IMR-90 (cell line): Measurements from ENCODE around the gene DCAF5.

Source experiments
- CEBPB ChIP-seq: IDR thresholded peaks from 2 replicates; pipeline ENCODE4 v1.6.1; 2012; ENCODE audit warnings: low read depth, low read length, improper control_type of control experiment
- CHD1 ChIP-seq: IDR thresholded peaks from 2 replicates; pipeline ENCODE4 v1.6.1; 2012; ENCODE audit warnings: low read depth, low read length, improper control_type of control experiment
- CTCF ChIP-seq: conservative IDR thresholded peaks from 2 replicates; pipeline ENCODE4 v1.5.1; 2012; ENCODE audit warnings: mild to moderate bottlenecking, low read depth, low read length, improper control_type of control experiment
- ELK1 ChIP-seq: fragments of 150-350 bp; IDR thresholded peaks from 2 replicates; pipeline ENCODE4 v1.6.1; 2016; ENCODE audit warnings: low read depth, mild to moderate bottlenecking, low read length, moderate library complexity, borderline replicate concordance
- FOS ChIP-seq: fragments of 150-350 bp; IDR thresholded peaks from 2 replicates; pipeline ENCODE4 v1.6.1; 2016; ENCODE audit warnings: low read depth, low read length
- MXI1 ChIP-seq: IDR thresholded peaks from 2 replicates; pipeline ENCODE4 v1.6.1; 2012; ENCODE audit warnings: low read depth, mild to moderate bottlenecking, low read length, moderate library complexity, borderline replicate concordance
- POLR2A ChIP-seq: IDR thresholded peaks from 2 replicates; pipeline ENCODE4 v1.6.1; 2012; ENCODE audit warnings: mild to moderate bottlenecking, low read depth, low read length
- RAD21 ChIP-seq: IDR thresholded peaks from 2 replicates; pipeline ENCODE4 v1.6.1; 2012; ENCODE audit warnings: low read length, improper control_type of control experiment
- RCOR1 ChIP-seq: IDR thresholded peaks from 2 replicates; pipeline ENCODE4 v1.6.1; 2012; ENCODE audit warnings: mild to moderate bottlenecking, low read length, improper control_type of control experiment; ENCODE audit not compliant: insufficient replicate concordance
- RFX5 ChIP-seq: IDR thresholded peaks from 2 replicates; pipeline ENCODE4 v1.8.0; 2012; ENCODE audit warnings: low read depth, mild to moderate bottlenecking, low read length, moderate library complexity
- SMC3 ChIP-seq: fragments of 150-350 bp; IDR thresholded peaks from 2 replicates; pipeline ENCODE4 v1.6.1; 2016; ENCODE audit warnings: low read depth, mild to moderate bottlenecking, antibody characterized with exemption, low read length, moderate library complexity
- USF2 ChIP-seq: fragments of 150-350 bp; IDR thresholded peaks from 2 replicates; pipeline ENCODE4 v1.6.1; 2017; ENCODE audit warnings: mild to moderate bottlenecking, antibody characterized with exemption, low read length, low read depth

- TF ChIP-seq CTCF (no peak), POLR2A (no peak), MXI1 (no peak), RAD21 (no peak), SMC3 (no peak), USF2 (no peak), CHD1 (no peak), FOS (no peak), CEBPB (no peak), ELK1 (no peak), RCOR1 (no peak), RFX5 (no peak)
Measured at GRCh38 chr14:69054030-69054429, 98.9 kb downstream of the DCAF5 start.
